Measurements from ENCODE around the gene BAIAP2.

The BAIAP2 gene

GRCh38 chr17:81163703-81164370 is 128.9 kb downstream of the BAIAP2 start:
- no peak for DNase-seq

DNA sequence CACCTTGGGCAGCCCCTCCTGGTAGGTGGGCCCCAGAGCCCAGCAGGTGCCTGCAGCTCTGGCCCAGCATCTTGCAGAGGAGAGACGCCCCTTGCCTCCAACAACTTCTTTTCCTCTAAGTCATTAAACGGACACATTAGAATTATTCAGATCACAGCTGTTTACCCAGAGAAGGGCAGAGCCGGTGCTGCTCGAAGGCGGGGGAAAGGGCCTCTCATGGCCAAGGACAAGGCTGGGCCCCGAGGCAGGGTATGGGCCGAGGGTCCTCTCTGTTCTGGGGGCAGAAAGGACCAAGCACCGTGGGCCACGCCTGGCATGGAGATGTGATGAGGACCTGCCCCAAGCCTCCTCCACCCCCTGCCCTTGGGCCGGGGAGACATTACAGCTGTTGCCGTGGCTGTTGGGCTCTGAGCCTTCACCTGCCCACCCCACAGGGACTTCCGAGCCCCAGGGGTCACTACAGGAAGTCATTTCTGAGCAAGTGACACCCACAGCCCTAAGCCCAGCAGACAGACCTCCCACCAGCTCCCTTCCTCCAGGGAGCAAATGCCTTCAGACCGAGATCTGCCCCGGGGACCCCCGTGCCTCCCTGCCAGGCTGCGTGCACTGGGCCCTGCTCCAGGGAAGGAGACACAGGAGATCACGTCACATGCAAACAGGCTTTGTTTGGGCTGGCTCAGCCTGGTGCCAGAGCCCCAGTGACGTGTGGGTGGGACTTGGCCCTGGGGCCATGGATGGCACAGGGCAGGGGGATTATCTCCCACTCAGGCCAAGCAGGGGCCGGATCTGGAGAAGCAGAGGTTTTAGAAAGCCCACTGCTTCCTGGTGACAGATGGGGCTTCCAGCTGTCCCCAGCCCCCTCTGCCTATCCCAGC is 129.7 kb downstream of the BAIAP2 start:
- DNase-seq: no peak

- peak; percentile 56 for DNase-seq
Measured at GRCh38 chr17:81165246-81166032, 130.5 kb downstream of the BAIAP2 start, which contains the start of gene PVALEF. Gene PVALEF, plus strand, starts transcription at chr17:81165507. Its CDS starts 15,720 bp downstream, at chr17:81181227.

GRCh38 chr17:81166033-81166492 is 131.1 kb downstream of the BAIAP2 start, which contains the start of gene AATK:
Gene AATK, minus strand, starts transcription at chr17:81166221. Its CDS starts 229 bp downstream, at chr17:81165992.
- DNase-seq: no peak
